Keratinocyte (primary cell): ENCODE measurements around the gene RGS17. TPM values are rescaled to one million over a fixed set of nuclear protein-coding genes. Genes with fewer than 3 reads are reported as not detected.

Source experiments
- DNase-seq: peaks from one replicate; pipeline ENCODE4 v3.0.0-alpha.2; 2011; ENCODE audit warnings: low read depth, missing footprints, low spot score
- FAIRE-seq: peaks from 2 replicates; lab custom pipeline; 2011; peaks lifted over from hg19 to GRCh38; lab: Jason Lieb, UNC
- H2AFZ ChIP-seq: 2 replicates; pipeline ENCODE4 v1.6.0; 2012; ENCODE audit warnings: low read length, control low read depth, inconsistent platforms; ENCODE audit not compliant: control insufficient read depth
- H3K27ac ChIP-seq: 2 replicates; pipeline ENCODE4 v1.5.1; 2011; ENCODE audit warnings: low read length; ENCODE audit not compliant: control insufficient read depth, insufficient read depth
- H3K27me3 ChIP-seq: 3 replicates; pipeline ENCODE4 v1.6.0; 2011; ENCODE audit warnings: low read length; ENCODE audit not compliant: control insufficient read depth, insufficient read depth; ENCODE audit errors: extremely low read depth
- H3K36me3 ChIP-seq, 2 experiments: 2 replicates in 1 of 2; 3 replicates in 1 of 2; pipeline ENCODE4 v1.5.1; 2011; ENCODE audit warnings: low read length in 2 of 2, mild to moderate bottlenecking in 1 of 2; ENCODE audit not compliant: control insufficient read depth in 2 of 2, insufficient read depth in 2 of 2; ENCODE audit errors: extremely low read depth in 1 of 2
- H3K4me1 ChIP-seq: 3 replicates; pipeline ENCODE4 v1.5.1; 2011; ENCODE audit warnings: low read length; ENCODE audit not compliant: control insufficient read depth, insufficient read depth; ENCODE audit errors: extremely low read depth
- H3K4me2 ChIP-seq: 3 replicates; pipeline ENCODE4 v1.6.0; 2011; ENCODE audit warnings: low read depth, low read length; ENCODE audit not compliant: control insufficient read depth, insufficient read depth; ENCODE audit errors: extremely low read depth
- H3K4me3 ChIP-seq, 3 experiments: fragments of 200-600 bp in 1 of 3; sonication (generic) in 1 of 3; 2 replicates in 2 of 3; 3 replicates in 1 of 3; pipeline ENCODE4 v1.5.1; 2011 to 2016; ENCODE audit warnings: low read length in 3 of 3, mild to moderate bottlenecking in 3 of 3, control low read depth in 2 of 3, inconsistent platforms in 1 of 3, low read depth in 1 of 3, mixed read lengths in 1 of 3, mixed run types in 1 of 3, moderate library complexity in 1 of 3; ENCODE audit not compliant: control insufficient read depth in 2 of 3, insufficient read depth in 2 of 3; ENCODE audit errors: extremely low read depth in 1 of 3
- H3K79me2 ChIP-seq: 2 replicates; pipeline ENCODE4 v1.6.0; 2012; ENCODE audit warnings: low read length; ENCODE audit not compliant: control insufficient read depth, insufficient read depth
- H3K9ac ChIP-seq: 3 replicates; pipeline ENCODE4 v1.6.0; 2011; ENCODE audit warnings: low read length; ENCODE audit not compliant: control insufficient read depth, insufficient read depth; ENCODE audit errors: extremely low read depth
- H3K9me1 ChIP-seq: 3 replicates; pipeline ENCODE4 v1.6.0; 2011; ENCODE audit warnings: low read length; ENCODE audit not compliant: control insufficient read depth, insufficient read depth; ENCODE audit errors: extremely low read depth
- H3K9me3 ChIP-seq: 2 replicates; pipeline ENCODE4 v1.5.1; 2012; ENCODE audit warnings: low read depth, low read length; ENCODE audit not compliant: control insufficient read depth
- H4K20me1 ChIP-seq: 3 replicates; pipeline ENCODE4 v1.6.0; 2011; ENCODE audit warnings: low read length; ENCODE audit not compliant: control insufficient read depth, insufficient read depth; ENCODE audit errors: extremely low read depth
- CTCF ChIP-seq, 3 experiments: IDR thresholded peaks in 1 of 3; conservative IDR thresholded peaks in 1 of 3; optimal IDR thresholded peaks in 1 of 3; 2 replicates in 2 of 3; 3 replicates in 1 of 3; pipeline versions ENCODE3 to v1.5.1; 2011; ENCODE audit warnings: low read length in 3 of 3, mild to moderate bottlenecking in 3 of 3, moderate library complexity in 2 of 3, control low read depth in 1 of 3, inconsistent platforms in 1 of 3; ENCODE audit not compliant: insufficient read depth in 2 of 3; ENCODE audit errors: extremely low read depth in 1 of 3
- EZH2 ChIP-seq: IDR thresholded peaks from one replicate; pipeline ENCODE4 v1.6.1; 2012; ENCODE audit warnings: inconsistent platforms, mild to moderate bottlenecking, low read length, moderate library complexity
- dilution Hi-C: fragments of 300-500 bp; cut with MboI; formaldehyde crosslinking; loops from one replicate; pipeline ENCODE4 v1.7.0; 2020; ENCODE audit warnings: low sequenced_read_pairs; ENCODE audit not compliant: extremely low pct_ligation_motif_present
- polyA plus RNA-seq, 5 experiments: library from polyadenylated mRNA; depleted of rRNA in 3 of 5; stranded (reverse) in 3 of 5; stranded (forward) in 1 of 5; unstranded in 1 of 5; fragments of >200 nt; gene quantifications; 1 replicate in 1 of 5; 2 replicates in 3 of 5; 3 replicates in 1 of 5; pipeline versions ENCODE4 v1.2.1 to v1.2.3, GENCODE V29; 2011 to 2012; ENCODE audit warnings: missing spikeins in 2 of 5, low read depth in 1 of 5, low replicate concordance in 1 of 5

RGS17 gene
- polyA plus RNA-seq, 1 donor (not counting 4 experiments of a cell fraction or from before 2014, with no cell fraction given), result 0.22 TPM

DNA sequence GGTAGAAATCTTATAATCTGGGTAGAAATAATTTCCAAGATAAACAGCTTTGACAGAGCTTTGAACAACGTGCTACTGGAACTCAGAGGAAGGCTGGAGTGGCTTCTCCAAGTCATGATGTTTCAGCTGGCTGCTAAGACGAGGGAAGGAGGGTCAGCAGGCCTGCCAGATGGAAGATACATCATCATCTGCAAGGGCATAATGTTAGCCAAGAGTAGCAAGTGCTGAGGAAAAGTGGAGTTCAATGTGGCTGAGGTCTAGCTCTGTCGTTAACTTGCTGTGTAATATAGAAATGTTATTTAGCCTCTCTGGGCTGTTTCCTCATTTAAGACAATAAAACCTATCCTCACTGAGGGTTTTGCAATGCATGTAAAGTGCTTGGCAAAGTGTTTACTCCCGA, 35.1 kb downstream of the RGS17 start:
- Histone ChIP-seq H3K4me1 (peaks cover 4% of the 10 kb centered on the region), H3K4me2 (no peak overlapping the region), H3K9ac (no peak overlapping the region), H3K4me3 (no peak overlapping the region), H3K79me2 (no peaks in the 10 kb centered on the region), H3K9me1 (no peaks in the 10 kb centered on the region), H4K20me1 (no peaks in the 10 kb centered on the region), H3K27me3 (no peaks in the 10 kb centered on the region), H3K27ac (no peak overlapping the region), H3K9me3 (no peaks in the 10 kb centered on the region), H2AFZ (no peak overlapping the region), H3K36me3 (no peaks in the 10 kb centered on the region)
- DNase-seq (no peak), FAIRE-seq (no peak)
- dilution Hi-C loops, result no loop called here
- TF ChIP-seq EZH2 (no peak), CTCF (optimal IDR thresholded peaks at IDR 0.05 in 1 of 3, IDR thresholded peaks at IDR 0.05 in 1 of 3, conservative IDR thresholded peaks at IDR 0.05 in 1 of 3; ENCODE audit: extremely low read depth in 1 of 3, insufficient read depth in 2 of 3, low read length in 3 of 3) (no peak)

- no peaks in the 10 kb centered on the region for H3K27me3 ChIP-seq
- H3K79me2 ChIP-seq, result no peaks in the 10 kb centered on the region
- no peaks in the 10 kb centered on the region for H4K20me1 ChIP-seq
- dilution Hi-C loops, result no loop called here
- no peaks in the 10 kb centered on the region for H3K36me3 ChIP-seq
- no peak overlapping the region for H3K9ac ChIP-seq
- DNase-seq, result peak; percentile 2
- H3K4me2 ChIP-seq, result peak overlapping the region; percentile 40
- H3K27ac ChIP-seq, result no peak overlapping the region
- TF ChIP-seq EZH2, result no peak
- no peak for TF ChIP-seq CTCF (optimal IDR thresholded peaks at IDR 0.05 in 1 of 3, IDR thresholded peaks at IDR 0.05 in 1 of 3, conservative IDR thresholded peaks at IDR 0.05 in 1 of 3; ENCODE audit: extremely low read depth in 1 of 3, insufficient read depth in 2 of 3, low read length in 3 of 3)
- no peaks in the 10 kb centered on the region for H3K9me1 ChIP-seq
- no peak overlapping the region for H3K4me3 ChIP-seq
- no peaks in the 10 kb centered on the region for H3K9me3 ChIP-seq
- FAIRE-seq, result peak; percentile 74
- peaks cover 10% of the 10 kb centered on the region for H3K4me1 ChIP-seq
- no peak overlapping the region for H2AFZ ChIP-seq
Observed at GRCh38 chr6:153092082-153093013, 38.7 kb downstream of the RGS17 start.
